Measurements from ENCODE around the gene APOBEC4. TPM values are rescaled to one million over a fixed set of nuclear protein-coding genes. Genes with fewer than 3 reads are reported as not detected.

Gene APOBEC4
- total RNA-seq, 1 donor from 2014 or later, result 3.0 TPM

- peaks cover 30% of the 10 kb centered on the region for H3K4me1 ChIP-seq
- intact Hi-C loops (cut with DNase I), result no loop called here
- no peaks in the 10 kb centered on the region for H3K27me3 ChIP-seq (ENCODE audit: low read depth)
- no peak for DNase-seq
- no peak for TF ChIP-seq CTCF (IDR thresholded peaks at IDR 0.05)
- no peaks in the 10 kb centered on the region for H3K36me3 ChIP-seq
- no peaks in the 10 kb centered on the region for H3K9me3 ChIP-seq
- H3K4me3 ChIP-seq, result no peak overlapping the region
- no peak overlapping the region for H3K27ac ChIP-seq
- ATAC-seq, result no peak
These were observed 40.7 kb downstream of the APOBEC4 start for GRCh38 chr1:183612407-183612806.

- Histone ChIP-seq H3K9me3 (no peaks in the 10 kb centered on the region), H3K36me3 (no peaks in the 10 kb centered on the region), H3K27me3 (ENCODE audit: low read depth) (no peaks in the 10 kb centered on the region), H3K4me3 (no peak overlapping the region), H3K27ac (no peak overlapping the region), H3K4me1 (peaks cover 36% of the 10 kb centered on the region)
- intact Hi-C loops (cut with DNase I), result no loop called here
- TF ChIP-seq CTCF (IDR thresholded peaks at IDR 0.05), result no peak
- ATAC-seq (no peak), DNase-seq (no peak)
These were observed 42.1 kb downstream of the APOBEC4 start for GRCh38 chr1:183611021-183611420.

GRCh38 chr1:183609759-183610452 lies 43.2 kb downstream of the APOBEC4 start:
- no peak overlapping the region for H3K4me3 ChIP-seq
- DNase-seq (no peak), ATAC-seq (peak; percentile 65 to 67)
- H3K4me1 ChIP-seq, result peaks cover 36% of the 10 kb centered on the region
- peak overlapping the region; percentile 54 for H3K27ac ChIP-seq
- H3K9me3 ChIP-seq, result no peaks in the 10 kb centered on the region
- no peaks in the 10 kb centered on the region for H3K27me3 ChIP-seq (ENCODE audit: low read depth)
- no peaks in the 10 kb centered on the region for H3K36me3 ChIP-seq
- intact Hi-C loops (cut with DNase I), result no loop called here
- TF ChIP-seq CTCF (IDR thresholded peaks at IDR 0.05), result no peak

- peak; percentile 54 for TF ChIP-seq CTCF (IDR thresholded peaks at IDR 0.05)
- Histone ChIP-seq H3K9me3 (no peaks in the 10 kb centered on the region), H3K27me3 (ENCODE audit: low read depth) (no peaks in the 10 kb centered on the region), H3K27ac (peak overlapping the region; percentile 54), H3K4me3 (no peak overlapping the region), H3K4me1 (peaks cover 36% of the 10 kb centered on the region), H3K36me3 (no peaks in the 10 kb centered on the region)
- intact Hi-C loops (cut with DNase I), result no loop called here
- ATAC-seq (peak; percentile 82 to 85), DNase-seq (peak; percentile 77)
These were observed 43.8 kb downstream of the APOBEC4 start for GRCh38 chr1:183609313-183609712.

- Histone ChIP-seq H3K36me3 (no peaks in the 10 kb centered on the region), H3K4me3 (no peak overlapping the region), H3K27ac (no peak overlapping the region), H3K9me3 (no peaks in the 10 kb centered on the region), H3K27me3 (ENCODE audit: low read depth) (no peaks in the 10 kb centered on the region), H3K4me1 (peaks cover 36% of the 10 kb centered on the region)
- intact Hi-C loops (cut with DNase I), result no loop called here
- TF ChIP-seq CTCF (IDR thresholded peaks at IDR 0.05), result no peak
- ATAC-seq (no peak), DNase-seq (no peak)
These were observed 45.7 kb downstream of the APOBEC4 start for GRCh38 chr1:183607322-183607980.
